Inflammatory macrophage (primary cell): Measurements from ENCODE around the gene DCAF7.

ENCODE experiments used
- DNase-seq, 2 donors: peaks; one replicate each; pipeline ENCODE4 v3.0.0-alpha.2; 2020 to 2022

The DCAF7 gene

DNA sequence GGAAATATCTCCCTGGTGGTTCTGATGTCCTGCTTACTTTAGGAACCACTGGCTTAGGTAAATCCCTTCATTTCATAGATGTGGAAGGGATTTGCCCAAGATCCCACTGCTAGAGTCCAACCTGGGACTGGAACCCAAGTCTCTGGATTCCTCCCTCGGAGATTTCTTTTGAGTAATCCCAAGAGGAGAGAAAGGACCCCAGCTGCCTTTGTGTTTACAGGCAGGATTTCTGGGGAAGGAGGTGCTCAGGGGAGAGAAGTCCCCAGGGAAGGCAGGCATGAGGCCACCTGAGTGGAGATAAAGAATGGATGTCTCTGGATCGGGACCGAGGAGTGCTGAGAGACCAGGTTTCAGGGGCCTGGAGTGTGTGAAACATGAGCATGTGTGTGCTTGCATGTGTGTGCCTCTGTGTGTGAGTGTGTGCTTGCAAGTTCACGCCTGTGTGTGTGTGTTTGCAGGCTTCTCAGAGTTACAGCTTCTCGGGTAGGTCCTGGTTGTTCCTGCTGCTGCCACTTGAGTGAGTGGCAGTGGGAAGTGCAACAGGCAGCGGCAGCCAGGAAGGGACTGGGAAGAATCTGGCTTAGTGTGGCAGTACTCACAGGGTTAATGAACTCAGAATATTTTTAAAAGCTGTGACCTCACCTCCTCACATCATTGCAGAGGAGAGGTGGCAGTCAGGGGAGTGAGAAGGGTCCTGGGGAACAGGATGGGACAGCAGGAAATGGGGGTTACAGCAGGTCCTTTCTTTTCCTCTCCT is 24.9 kb upstream of the DCAF7 start:
- no peak for DNase-seq

DNA sequence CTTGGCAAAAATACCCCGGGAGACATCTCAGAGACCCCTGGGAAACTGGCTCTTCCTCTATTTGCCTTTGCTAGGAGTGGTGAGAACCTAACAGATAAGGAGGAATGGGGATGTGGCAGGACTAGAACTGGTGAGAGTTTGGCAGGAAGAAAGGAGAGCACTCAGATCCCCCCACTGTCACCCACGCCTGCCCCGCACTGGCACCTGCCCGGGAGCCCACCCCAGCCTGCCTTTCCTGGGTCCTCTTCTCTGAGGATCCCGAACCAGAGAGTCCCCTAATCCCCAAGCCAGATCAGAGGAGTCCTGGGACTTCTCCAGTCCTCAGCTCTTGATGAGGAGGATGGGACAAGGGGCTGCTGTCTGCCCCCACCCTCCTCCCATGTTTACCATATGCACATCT is 23.4 kb upstream of the DCAF7 start:
- DNase-seq = no peak

DNA sequence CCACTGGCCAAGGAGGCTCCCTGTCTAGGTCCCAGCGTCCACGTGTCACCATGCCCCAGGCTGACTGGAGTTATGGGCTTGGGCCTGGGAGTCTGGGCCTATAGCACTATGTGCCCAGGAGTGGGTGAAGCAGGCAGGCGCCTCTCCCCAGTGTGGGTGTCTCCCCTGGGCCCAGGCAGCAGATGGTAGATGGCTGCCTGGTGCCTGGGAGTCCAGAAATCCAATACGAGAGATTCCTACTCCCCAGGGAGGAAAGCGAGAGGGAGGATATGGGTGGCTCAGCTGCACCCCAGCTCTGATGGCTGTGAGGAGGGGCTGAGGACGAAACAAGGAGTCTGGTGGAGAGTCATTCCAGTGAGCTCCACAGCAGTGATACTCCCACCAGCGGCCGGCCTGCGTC is 22.1 kb upstream of the DCAF7 start:
- DNase-seq = no peak

DNA sequence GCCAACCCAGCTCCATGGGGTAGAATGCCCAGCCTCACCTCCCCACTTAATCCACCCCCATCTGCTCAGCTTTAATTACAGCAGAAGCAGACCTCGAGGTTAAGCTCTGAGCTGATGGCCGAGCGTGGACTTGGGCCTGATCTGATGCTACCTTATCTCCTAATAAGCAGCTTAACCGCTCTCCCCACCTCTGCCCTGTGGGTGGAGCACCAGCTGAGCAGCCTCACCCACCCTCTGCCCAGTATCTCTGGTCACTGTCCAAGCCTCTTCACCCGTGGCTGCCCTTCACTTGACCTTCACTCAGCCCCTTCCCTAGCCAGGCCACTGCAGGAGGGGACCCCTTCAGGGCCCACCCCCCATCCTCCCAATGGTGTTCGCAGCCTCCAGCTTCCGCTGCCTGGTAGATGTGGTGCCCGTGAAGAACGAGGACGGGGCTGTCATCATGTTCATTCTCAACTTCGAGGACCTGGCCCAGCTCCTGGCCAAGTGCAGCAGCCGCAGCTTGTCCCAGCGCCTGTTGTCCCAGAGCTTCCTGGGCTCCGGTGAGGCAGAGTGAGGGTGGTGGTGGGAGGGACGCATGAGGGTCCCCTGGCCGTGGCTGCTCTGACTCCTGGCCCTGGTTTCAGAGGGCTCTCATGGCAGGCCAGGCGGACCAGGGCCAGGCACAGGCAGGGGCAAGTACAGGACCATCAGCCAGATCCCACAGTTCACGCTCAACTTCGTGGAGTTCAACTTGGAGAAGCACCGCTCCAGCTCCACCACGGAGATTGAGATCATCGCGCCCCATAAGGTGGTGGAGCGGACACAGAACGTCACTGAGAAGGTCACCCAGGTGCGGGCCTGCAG is 20.3 kb upstream of the DCAF7 start:
- no peak for DNase-seq

DNA sequence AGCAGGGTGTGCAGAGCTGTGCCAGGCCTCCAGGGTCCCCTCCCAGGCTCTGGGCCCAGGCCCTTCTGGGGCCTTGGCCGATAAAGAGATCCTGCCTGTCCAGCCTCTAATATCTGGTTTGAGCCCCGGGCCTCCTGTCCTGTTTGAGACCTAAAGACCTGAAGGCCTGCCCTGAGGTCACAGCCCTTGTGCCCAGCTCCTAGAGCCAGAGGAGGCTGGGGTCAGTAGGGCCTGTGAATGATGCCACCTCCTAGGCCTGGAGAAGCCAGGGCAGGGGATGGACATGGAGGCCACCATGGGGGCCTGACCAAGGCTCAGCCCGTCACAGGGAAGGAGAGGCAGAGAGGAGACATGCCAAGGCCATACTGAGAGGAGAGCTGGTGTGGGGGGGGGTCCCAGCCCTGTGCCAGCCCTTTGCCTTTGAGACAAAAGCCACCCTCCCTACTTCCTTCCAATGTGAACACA is 19.7 kb upstream of the DCAF7 start:
- DNase-seq = no peak

DNA sequence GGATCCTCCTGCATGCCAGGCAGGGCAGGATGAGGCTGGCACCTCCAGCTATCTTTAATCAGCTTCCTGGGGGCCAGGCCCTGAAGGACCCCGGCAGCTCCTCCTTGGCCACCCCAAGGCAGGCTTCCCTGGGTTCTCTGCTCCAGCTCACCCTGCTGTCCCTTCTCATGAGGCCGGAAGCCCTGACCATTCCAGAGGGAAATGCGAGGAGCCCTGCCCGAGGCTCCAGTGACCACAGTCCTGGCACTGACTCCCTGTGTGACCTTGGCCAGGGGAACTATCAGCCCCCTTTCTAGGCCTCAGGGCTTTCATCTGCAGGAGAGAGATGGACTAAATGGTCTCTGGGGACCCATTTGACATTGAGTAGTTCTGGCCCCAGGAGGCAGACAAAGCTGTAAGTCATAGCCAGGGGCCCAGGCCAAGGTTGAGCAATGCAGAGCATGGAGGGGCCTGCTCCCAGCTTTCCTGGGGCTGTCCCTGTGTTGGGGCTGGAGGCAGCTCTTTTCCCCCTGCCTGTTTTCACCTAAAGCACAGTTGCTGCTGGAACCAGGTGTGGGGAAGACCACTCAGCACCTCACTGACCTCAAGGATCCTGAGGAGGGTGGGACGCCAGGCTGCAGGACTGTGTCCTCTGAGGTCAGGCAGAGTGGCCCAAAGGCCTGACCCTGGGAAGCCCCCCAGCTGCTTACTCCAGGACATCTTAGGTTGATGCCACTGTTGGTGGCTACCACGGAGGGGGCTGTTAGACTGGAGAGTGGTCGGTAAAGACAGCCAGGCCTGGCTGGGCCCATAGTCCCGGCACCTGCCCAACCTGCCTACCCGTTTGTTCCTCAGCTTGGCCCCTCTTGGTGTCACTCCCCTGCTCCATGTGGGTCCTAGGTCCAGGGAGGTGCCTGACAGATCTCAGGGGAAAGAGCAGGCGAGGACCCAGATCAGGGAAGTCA is 19.0 kb upstream of the DCAF7 start:
- no peak for DNase-seq

DNA sequence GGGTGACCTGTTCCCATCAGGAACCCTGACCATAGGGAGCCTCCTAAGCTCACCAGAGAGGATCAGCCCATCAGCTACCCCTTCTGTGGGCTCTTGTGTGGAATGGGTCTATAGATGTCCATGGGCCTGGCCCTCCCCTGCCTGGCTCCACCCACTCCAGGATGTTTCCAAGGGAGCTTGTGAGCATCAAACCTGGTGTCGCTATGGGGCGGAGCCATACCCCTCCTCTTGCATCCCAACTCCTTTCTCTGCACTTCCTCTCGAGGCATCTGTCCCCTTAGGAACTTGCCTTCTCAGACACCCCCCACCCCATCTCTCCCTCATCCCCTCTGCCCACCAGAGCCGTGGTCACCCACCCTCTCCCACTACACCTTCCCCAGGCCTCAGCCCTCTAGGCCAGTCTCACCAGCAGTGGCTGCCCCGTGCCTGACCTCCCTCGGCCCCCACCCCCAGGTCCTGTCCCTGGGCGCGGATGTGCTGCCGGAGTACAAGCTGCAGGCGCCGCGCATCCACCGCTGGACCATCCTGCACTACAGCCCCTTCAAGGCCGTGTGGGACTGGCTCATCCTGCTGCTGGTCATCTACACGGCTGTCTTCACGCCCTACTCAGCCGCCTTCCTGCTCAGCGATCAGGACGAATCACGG is 16.7 kb upstream of the DCAF7 start:
- no peak for DNase-seq

DNA sequence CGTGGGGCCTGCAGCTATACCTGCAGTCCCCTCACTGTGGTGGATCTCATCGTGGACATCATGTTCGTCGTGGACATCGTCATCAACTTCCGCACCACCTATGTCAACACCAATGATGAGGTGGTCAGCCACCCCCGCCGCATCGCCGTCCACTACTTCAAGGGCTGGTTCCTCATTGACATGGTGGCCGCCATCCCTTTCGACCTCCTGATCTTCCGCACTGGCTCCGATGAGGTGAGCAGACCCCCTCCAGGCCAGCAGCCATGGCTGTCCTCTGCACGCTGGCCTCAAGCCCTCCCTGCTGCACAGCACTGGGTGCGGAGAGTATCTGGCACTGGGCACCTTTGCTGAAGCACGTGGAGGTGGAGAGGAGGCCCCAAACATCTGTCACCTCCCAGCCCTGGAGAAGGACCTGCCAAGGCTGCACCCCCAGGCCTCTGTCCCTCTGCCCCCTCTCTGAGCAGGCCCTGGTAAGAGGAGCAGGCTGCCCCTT is 16.2 kb upstream of the DCAF7 start:
- no peak for DNase-seq

DNA sequence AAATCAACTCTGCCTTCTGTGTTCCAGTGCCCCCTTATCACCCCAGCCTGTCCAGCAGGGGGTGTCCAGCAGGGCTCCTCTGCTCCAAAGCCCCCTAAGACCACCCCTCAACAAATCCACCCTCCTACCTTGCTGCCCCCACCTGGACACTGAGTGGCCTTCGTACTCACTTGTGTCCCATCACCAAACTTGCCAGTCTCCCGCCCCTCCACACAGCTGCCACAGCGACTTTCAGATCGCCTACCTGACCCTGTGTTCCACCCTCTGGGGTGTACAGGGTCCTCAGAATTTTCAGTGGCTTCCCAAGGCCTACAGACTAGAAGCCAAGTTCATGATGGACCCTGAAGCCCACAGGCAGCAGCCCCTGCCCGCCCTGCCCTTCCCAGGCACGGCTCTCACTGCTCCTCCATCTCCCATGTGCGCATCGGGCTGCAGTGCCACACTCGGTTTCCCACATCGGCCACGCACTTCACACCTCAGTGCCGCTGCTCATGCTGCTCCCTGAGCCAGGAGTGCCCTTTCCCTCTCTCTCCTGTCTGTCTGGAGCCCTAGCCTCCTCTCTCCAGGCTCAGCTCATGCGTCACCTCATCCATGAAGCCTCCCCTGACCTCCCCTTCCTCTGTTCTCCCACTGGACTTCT is 15.3 kb upstream of the DCAF7 start:
- no peak for DNase-seq

DNA sequence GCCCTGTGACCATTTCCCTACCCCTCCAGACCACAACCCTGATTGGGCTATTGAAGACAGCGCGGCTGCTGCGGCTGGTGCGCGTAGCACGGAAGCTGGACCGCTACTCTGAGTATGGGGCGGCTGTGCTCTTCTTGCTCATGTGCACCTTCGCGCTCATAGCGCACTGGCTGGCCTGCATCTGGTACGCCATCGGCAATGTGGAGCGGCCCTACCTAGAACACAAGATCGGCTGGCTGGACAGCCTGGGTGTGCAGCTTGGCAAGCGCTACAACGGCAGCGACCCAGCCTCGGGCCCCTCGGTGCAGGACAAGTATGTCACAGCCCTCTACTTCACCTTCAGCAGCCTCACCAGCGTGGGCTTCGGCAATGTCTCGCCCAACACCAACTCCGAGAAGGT is 14.6 kb upstream of the DCAF7 start:
- DNase-seq = no peak

DNA sequence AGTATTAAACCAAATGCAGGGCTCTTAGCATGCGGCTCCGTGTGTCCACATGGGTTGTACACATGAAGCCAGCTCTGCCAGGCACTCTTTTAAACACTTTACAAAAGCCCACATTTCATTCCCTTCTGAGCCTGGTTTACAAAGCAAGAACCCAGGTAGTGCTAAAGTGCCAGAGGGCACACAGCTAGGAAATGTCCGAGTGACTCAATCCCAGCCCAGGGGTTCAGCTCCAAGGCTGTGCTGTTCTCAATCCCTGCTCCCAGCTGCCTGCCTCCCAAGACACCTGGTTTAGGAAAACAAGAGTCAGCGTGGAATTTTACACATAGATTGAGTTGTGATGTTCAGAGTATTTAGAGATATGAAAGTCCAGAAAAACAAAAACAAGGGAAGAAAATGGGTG is 13.3 kb upstream of the DCAF7 start:
- DNase-seq = no peak

DNA sequence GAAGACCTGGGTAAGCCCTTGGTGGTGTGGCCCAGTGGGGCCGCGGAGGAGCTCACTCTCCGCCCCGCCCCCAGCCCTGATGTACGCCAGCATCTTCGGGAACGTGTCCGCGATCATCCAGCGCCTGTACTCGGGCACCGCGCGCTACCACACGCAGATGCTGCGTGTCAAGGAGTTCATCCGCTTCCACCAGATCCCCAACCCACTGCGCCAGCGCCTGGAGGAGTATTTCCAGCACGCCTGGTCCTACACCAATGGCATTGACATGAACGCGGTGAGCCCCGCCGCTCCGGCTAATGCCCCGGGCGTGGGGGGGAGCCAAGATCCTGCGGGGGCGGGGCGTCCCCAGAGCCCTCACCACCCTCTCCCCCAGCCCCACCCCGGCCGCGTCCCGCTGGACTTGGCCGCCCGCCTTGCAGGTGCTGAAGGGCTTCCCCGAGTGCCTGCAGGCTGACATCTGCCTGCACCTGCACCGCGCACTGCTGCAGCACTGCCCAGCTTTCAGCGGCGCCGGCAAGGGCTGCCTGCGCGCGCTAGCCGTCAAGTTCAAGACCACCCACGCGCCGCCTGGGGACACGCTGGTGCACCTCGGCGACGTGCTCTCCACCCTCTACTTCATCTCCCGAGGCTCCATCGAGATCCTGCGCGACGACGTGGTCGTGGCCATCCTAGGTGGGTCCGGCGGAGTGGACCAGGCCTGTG is 12.1 kb upstream of the DCAF7 start:
- no peak for DNase-seq

DNA sequence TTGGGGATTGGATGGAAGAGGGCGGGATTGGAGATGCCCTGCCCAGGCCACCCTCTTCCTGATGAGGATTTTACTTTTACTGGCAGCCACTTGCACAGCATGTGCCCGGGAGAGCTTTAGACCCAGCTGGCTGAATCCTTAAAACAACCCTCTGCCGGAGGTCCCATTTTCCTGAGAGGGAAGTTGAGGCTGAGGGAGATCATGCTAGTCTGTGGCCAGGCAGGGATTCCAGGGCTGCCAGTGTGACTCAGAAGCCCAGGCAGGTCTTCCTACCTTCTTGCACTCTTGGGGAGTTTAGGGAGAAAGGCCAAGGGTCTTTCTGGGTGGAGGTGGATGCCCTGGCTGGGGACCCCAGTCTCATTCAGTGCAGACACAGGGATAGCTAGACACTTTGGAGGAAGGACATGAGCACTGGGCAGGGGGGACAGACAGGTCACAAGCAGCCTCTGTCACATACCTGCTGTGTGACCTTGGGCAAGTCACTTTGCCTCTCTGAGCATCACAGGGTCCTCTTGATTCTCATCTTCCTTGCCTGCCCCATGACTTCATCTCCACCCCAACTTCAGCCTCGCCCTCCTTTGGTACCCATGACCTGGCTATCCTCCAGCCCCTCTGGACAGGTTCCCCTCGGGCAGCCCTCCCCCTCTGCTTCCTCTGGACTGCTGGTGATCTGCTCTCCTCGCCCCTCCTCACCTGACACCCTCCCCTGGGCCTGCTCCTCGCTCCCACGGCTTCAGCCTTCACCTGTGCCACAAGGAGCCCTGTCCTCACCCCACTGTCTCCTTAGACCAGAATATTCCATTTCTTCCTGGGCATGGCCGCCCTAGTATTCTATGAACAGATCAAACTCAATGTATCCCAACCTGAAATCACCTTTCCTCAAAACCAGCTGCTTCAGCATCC is 11.3 kb upstream of the DCAF7 start:
- no peak for DNase-seq

DNA sequence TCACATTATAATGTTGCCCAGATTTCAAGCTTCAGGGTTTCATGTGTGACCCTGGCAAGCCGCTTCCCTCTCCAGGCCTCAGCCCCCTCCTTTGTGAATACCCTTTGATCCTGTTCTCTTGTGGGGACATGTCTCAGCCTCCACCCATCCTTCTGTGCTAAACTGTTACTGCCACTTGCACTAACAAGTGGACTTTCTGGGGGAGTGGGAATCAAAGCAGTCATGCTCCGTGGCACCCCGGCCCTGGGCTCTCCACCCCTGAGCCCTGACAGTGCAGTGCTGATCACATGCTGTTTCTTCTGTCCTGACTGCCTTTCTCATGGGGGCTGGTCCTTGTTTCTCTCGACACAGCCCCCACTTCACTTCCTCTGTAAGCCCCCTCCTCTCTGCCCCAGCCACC is 9.7 kb upstream of the DCAF7 start:
- no peak for DNase-seq

DNA sequence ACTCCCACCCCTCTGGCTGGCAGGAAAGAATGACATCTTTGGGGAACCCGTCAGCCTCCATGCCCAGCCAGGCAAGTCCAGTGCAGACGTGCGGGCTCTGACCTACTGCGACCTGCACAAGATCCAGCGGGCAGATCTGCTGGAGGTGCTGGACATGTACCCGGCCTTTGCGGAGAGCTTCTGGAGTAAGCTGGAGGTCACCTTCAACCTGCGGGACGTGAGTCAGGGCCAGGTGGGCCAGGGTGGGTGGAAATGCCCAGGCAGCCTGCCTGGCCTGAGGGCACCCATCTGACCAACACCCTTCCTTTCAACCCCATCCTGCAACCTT is 8.1 kb upstream of the DCAF7 start:
- DNase-seq = no peak

DNA sequence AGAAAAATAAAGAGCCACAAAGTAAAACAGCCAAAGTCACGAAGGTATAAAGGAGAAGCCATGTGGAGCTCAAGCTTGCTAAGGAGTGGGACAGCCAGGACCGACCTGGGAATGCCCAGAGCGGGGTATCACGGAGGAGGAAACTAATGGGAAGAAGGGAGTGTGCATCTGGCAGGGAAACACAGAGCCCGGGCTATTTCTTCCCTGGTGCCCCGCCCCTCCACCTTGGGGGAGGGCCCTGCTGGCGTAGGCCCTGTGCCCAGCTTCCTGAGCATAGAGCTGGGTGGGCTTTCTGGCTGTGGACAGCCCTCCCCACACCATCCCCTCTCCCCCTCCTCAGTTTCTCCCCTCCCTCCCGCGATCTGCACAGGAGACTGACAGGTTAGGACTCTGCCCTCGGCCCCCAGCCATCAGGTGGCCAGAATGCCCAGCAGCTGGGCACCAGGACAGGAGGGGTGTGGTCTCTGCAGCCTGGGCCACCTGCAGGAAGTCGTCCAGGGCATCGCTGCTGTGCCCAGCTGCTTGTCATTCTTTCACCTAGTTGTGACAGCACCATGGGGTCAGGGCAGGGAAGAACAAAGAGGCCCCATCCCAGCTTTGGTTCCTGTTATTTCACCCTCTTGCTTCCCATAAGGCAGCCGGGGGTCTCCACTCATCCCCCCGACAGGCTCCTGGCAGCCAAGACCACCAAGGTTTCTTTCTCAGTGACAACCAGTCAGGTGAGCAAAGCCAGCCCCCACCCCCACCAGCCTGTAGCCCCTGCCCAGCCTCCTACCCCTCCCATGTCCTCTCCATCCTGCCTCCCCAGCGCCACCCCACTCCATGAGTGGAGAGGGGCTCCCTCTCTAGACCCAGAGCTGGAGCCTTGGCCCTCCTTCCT is 7.1 kb upstream of the DCAF7 start:
- no peak for DNase-seq

DNA sequence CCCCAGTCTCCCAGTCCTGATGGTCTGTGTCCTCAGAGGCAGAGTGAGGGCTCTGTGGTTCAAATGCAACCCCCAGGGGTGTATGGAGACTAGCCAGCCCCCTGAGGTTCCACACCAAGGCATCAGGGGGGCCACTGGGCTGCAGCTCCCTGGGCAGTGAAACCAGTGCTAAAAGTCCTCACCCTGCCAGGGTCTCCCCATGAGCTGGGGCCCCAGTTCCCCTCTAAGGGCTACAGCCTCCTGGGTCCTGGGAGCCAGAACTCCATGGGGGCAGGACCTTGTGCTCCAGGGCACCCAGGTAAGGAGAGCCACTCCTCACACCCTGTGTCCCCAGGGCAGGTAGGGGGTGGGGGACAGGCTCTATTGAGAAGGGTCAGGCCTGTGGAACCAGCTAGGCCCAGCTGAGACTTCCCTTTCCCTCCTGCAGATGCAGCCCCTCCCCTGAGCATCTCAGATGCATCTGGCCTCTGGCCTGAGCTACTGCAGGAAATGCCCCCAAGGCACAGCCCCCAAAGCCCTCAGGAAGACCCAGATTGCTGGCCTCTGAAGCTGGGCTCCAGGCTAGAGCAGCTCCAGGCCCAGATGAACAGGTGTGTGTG is 6.4 kb upstream of the DCAF7 start:
- DNase-seq = no peak

DNA sequence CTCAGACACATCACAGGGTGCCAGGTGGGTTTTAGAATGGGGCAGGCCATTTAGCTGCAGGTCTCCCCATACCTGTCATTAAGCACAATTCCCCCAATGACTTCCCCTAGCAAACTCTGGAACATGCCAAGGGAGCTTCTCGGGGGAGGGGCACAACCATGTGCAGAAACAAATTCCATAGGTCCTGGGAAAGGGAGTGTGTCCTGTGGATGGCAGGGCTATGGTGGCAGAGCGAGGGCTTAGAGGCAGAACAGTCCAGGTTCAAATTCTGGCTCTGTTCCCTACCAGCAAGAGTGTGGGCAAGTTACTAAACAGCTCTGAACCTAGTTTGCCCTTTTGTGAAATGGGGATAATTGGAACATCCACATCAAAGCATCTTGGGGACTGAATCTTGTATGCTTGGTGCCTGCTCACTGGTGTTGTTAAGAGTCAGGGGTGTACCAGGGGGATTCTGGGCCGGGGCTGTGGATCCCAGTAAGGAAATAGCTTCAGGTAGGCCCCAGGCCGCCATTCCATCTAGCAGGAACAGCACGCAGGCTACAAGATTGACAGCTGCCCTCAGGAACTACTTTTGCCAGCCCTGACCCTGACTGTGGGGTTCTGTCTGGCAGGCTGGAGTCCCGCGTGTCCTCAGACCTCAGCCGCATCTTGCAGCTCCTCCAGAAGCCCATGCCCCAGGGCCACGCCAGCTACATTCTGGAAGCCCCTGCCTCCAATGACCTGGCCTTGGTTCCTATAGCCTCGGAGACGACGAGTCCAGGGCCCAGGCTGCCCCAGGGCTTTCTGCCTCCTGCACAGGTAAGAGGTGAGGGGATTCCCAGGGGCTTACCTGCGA is 5.6 kb upstream of the DCAF7 start:
- DNase-seq = no peak
